Ectodermal cell (in vitro differentiated cells): ENCODE results near the gene PIGX.
A peak's percentile ranks its signal among the peaks of the same experiment; 100 is the strongest.
"Not testable (repeated sequence)": the region's sequence is repeated elsewhere in the genome, so short reads cannot be mapped to it uniquely, and the experiment has no call there.

Experiments
- H3K27ac ChIP-seq: 2 replicates; pipeline ENCODE4 v1.7.0; 2013; ENCODE audit warnings: mild to moderate bottlenecking, low read depth, low read length; ENCODE audit not compliant: insufficient read depth, poor library complexity, severe bottlenecking
- H3K27me3 ChIP-seq: 2 replicates; pipeline ENCODE4 v1.7.0; 2013; ENCODE audit warnings: mild to moderate bottlenecking, low read length; ENCODE audit not compliant: insufficient read depth, control insufficient read depth, poor library complexity, severe bottlenecking
- H3K36me3 ChIP-seq: one replicate; pipeline ENCODE4 v1.7.0; 2013; ENCODE audit warnings: low read length; ENCODE audit not compliant: control insufficient read depth, insufficient read depth
- H3K4me1 ChIP-seq: one replicate; pipeline ENCODE4 v1.7.0; 2013; ENCODE audit warnings: low read length; ENCODE audit not compliant: control insufficient read depth, insufficient read depth
- H3K4me3 ChIP-seq: 2 replicates; pipeline ENCODE4 v1.7.0; 2013; ENCODE audit warnings: low read depth, low read length, control low read depth; ENCODE audit not compliant: insufficient read depth
- H3K9me3 ChIP-seq: 2 replicates; pipeline ENCODE4 v1.7.0; 2013; ENCODE audit warnings: mild to moderate bottlenecking, low read length, moderate library complexity; ENCODE audit not compliant: control insufficient read depth
- WGBS, 2 experiments: methylation state at CpG; one replicate each; pipeline ENCODE4 v1.1.7; 2013; ENCODE audit warnings: missing lambda C conversion rate in 2 of 2; 5-methylcytosine and 5-hydroxymethylcytosine counted together

The PIGX gene

DNA sequence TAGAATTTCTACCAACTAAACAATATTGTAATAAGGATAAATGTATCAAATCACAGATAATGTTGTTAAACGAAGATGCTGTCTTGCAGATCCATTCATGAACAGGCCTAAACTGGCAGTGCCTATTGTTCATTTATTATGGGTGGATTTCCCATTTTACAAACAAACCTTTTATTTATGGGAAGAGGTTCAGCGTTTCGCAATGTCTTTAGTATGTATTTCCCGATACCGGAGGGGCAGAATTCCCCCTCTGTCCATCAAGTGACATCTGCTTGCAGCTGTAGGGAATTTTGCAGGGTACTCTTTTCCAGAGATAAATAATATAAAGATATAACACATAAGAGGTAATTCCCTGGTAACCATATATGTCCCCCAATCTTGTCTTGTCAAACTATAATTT lies 5.8 kb upstream of the PIGX start:
- H3K4me3 ChIP-seq = no peak overlapping the region
- H3K4me1 ChIP-seq = no peaks in the 10 kb centered on the region
- no peak overlapping the region for H3K27ac ChIP-seq
- no peaks in the 10 kb centered on the region for H3K9me3 ChIP-seq
- 97% methylated on average over 5 of the region's 5 CpGs for WGBS, 2 experiments
- H3K27me3 ChIP-seq = peaks cover 7% of the 10 kb centered on the region
- no peaks in the 10 kb centered on the region for H3K36me3 ChIP-seq

DNA sequence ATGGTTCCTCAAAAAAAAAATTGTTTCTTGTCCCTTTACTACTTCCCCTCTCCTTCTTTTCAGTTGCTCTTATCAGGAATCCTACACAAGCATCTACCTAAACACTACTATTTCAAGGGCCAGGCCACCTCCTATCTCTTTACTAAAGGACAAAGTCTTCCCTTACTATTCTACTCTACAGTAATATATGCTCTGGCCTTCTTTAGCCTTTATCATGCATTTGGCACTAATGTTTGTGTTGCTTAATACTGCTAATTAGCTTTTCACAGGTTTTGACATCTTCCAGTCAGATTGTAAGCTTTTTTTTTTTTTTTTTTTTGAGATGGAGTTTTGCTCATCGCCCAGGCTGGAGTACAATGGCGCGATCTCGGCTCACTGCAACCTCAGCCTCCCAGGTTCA lies 5.4 kb upstream of the PIGX start:
- Histone ChIP-seq H3K27me3 (peaks cover 11% of the 10 kb centered on the region), H3K36me3 (no peaks in the 10 kb centered on the region), H3K9me3 (no peaks in the 10 kb centered on the region), H3K4me3 (no peak overlapping the region), H3K4me1 (no peaks in the 10 kb centered on the region), H3K27ac (no peak overlapping the region)
- WGBS, 2 experiments = 91 to 98% methylated on average over 4 of the region's 4 CpGs

DNA sequence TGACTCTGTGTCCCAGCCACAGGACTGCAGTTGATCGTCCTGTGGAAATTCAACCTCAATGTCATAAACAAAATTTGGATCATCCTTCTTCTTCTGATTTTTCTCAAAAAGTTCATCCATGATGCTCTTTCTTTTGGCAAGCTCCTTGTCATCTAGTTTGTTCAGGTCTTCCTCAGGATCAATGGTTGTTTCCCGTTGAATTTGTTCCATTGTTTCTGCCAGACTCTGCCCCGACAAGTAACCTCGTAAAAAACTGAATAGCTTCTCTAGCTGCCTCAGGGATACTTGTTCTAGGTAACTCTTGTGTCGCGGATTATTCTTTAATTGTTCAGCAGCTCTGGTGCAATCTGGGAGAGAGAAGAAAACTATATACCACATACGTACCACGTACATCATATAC lies 4.6 kb upstream of the PIGX start:
- Histone ChIP-seq H3K4me1 (no peaks in the 10 kb centered on the region), H3K36me3 (no peaks in the 10 kb centered on the region)
- 90 to 94% methylated on average over 6 of the region's 8 CpGs for WGBS, 2 experiments

DNA sequence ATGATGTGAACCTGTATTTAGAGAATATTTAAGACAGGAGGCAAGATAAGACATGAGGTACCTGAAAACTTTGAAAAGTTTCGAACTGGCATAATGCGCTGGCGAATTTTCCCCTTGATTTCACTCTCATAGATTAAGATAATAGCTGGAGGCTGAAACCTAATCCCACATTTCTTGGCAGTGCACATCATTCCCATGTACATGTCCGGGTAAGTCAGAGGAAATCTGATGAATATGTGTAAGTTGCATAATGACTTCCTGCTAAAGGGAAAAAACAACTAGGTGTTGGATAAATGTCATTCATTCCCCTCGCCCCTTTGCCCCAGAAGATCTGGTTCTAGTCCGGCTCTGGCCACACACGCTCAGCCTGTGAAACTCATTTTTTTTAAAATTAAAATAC lies 3.7 kb upstream of the PIGX start:
- Histone ChIP-seq H3K4me3 (no peak overlapping the region), H3K27ac (no peak overlapping the region), H3K27me3 (peaks cover 12% of the 10 kb centered on the region), H3K4me1 (no peaks in the 10 kb centered on the region), H3K9me3 (no peaks in the 10 kb centered on the region), H3K36me3 (no peaks in the 10 kb centered on the region)
- 87 to 94% methylated on average over 7 of the region's 7 CpGs for WGBS, 2 experiments

More for the DNA sequence above, 4.6 kb upstream of the PIGX start:
- Histone ChIP-seq H3K9me3 (no peaks in the 10 kb centered on the region), H3K4me3 (no peak overlapping the region), H3K27ac (no peak overlapping the region), H3K27me3 (peaks cover 12% of the 10 kb centered on the region)

DNA sequence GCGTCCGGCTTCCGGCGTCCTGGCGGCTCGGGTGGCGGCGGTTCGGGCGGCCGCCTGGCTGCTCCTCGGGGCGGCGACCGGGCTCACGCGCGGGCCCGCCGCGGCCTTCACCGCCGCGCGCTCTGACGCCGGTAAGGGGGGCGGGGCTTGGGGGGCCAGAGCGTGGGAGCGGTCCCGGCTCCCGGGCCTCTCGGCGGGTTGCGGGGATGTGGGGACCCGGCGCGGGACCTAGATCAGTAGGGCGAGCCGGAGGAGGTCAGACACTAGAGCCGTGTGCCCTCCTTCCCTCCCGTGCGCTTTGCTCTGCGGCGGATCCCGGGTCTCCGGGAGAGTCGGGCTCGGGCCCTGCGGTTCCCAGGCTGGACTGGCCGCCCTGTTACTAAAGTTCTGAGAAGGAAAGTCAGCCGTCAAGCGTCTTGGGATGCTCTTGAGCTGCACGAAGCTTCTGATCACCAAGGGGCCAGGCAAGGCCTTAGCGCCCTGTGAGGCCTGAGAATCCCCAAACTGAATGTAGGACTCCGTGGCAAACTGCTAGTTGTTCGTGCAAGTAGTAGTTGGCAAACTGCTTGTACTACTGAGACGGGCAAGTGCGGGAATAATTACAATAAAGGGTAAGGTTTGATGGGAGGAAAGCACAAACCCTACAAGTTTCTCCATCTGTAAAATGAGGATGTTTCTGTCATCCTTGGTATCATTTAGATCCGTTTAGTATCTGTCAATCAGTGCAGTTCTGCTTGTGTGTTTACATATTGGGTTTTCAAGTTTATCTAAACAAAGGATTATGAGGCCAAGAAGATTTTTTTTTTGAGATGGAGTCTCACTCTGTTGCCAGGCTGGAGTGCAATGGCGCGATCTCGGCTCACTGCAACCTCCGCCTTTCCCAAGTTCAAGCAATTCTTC lies 587 bp downstream of the PIGX start:
- Histone ChIP-seq H3K4me3 (peak overlapping the region; percentile 91), H3K4me1 (no peaks in the 10 kb centered on the region), H3K27me3 (peaks cover 12% of the 10 kb centered on the region), H3K9me3 (no peaks in the 10 kb centered on the region), H3K36me3 (no peaks in the 10 kb centered on the region), H3K27ac (no peak overlapping the region)
- 9 to 10% methylated on average over 64 of the region's 64 CpGs for WGBS, 2 experiments

DNA sequence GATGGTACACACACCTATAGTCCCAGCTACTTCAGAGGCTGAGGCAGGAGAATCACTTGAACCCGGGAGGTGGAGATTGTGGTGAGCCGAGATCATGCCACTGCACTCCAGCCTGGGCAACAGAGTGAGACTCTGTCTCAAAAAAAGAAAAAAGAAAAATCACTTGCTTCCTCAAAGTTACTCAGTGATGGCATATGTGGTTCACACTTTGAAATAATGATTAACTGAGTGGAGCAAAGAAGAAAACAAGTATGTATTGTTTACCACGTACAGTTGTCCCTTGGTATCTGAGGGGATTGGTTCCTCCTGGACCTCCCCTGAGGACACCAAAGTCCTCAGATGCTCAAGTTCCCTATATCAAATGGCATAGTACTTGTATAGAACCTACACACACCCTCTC lies 5.0 kb downstream of the PIGX start:
- H3K4me1 ChIP-seq, H3K4me3 ChIP-seq, H3K9me3 ChIP-seq, H3K36me3 ChIP-seq, H3K27ac ChIP-seq, H3K27me3 ChIP-seq: not testable (repeated sequence)
- 96 to 98% methylated on average over 3 of the region's 3 CpGs for WGBS, 2 experiments

DNA sequence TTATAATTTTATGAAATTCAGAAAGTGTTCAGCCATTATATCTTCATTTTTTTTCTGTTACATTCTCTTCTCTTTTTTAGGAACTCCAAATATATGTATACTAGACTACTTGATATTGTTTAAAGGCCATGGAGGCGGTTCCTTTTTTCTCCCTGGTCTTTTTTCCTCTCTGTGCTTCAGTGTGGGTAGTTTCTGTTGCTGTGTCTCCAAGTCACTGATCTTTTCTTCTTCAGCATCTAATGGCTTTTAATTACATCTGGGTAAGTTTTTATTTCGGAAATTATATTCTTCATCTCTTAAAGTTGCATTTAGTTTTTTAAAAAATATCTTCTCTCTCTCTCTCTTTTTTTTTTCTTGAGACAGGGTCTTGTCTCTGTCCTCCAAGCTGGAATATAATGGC lies 8.9 kb downstream of the PIGX start:
- no peak overlapping the region for H3K4me3 ChIP-seq
- H3K36me3 ChIP-seq = peaks cover 5% of the 10 kb centered on the region
- no peaks in the 10 kb centered on the region for H3K9me3 ChIP-seq
- no peak overlapping the region for H3K27ac ChIP-seq
- no peaks in the 10 kb centered on the region for H3K4me1 ChIP-seq
- WGBS, 2 experiments = 77 to 80% methylated on average over 1 to 2 of the region's 2 CpGs
- no peaks in the 10 kb centered on the region for H3K27me3 ChIP-seq

DNA sequence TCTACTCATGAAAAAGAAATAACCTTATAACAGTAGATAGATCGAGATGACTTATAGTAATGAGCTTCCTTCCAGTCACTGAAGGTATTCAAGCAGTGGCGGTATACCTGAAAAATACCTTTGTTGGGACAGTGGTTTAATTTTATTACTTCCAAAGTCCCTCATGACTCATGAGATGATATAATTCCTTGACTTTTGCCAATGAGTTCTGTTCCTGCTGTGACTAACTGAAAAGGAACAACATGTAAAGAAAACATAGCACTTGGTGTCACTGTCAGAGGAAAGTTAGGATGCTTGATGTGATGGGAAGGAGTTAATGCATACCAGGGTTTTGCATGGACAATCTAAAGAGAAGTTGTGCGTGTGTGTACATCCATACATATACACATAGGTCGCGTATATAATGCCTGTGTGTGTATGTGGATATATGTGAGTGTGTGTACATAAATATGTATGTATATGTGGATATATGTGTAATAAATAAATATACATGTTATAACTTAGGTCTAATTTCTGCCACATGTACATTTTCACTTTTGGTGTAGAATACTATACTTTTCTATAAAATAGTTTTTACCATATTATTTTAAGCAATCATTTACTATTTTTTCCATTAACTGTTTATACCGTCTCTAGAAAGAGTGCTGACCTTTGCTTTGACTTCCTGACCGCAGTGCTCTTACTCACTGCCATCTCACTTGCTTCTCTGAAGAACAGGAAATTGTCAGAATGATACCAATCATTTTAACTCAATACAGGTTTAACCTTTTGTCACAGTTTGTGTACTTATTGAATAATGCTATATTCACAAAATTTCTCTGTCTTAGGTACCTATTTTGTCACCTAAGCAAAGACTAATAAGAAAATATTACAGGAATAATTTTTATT lies 14.9 kb downstream of the PIGX start:
- H3K27ac ChIP-seq = no peak overlapping the region
- no peaks in the 10 kb centered on the region for H3K4me1 ChIP-seq
- H3K36me3 ChIP-seq = no peaks in the 10 kb centered on the region
- no peaks in the 10 kb centered on the region for H3K9me3 ChIP-seq
- 92 to 100% methylated on average over 4 to 5 of the region's 7 CpGs for WGBS, 2 experiments
- no peaks in the 10 kb centered on the region for H3K27me3 ChIP-seq
- no peak overlapping the region for H3K4me3 ChIP-seq

DNA sequence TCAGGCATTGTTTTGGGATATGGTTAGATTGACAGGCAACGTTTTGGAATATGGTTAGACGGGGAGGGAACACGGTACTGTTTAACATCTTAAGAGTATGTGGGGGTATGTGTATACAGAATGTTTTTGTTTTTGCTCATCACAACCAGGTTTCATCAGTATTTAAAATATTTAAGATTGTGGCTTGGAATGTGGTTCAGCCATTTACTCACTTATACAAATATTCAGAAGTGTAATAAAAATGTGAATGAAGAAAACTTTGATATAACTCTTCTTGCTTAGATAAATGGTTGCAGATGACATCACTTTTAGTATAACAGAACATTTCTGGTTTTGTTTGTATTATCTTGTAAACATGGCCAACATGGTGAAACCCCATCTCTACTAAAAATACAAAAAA lies 23.6 kb downstream of the PIGX start:
- WGBS, 2 experiments = 87 to 96% methylated on average over 3 of the region's 3 CpGs
- Histone ChIP-seq H3K4me1 (no peaks in the 10 kb centered on the region), H3K27me3 (no peaks in the 10 kb centered on the region), H3K4me3 (no peak overlapping the region), H3K36me3 (no peaks in the 10 kb centered on the region), H3K9me3 (no peaks in the 10 kb centered on the region), H3K27ac (no peak overlapping the region)

DNA sequence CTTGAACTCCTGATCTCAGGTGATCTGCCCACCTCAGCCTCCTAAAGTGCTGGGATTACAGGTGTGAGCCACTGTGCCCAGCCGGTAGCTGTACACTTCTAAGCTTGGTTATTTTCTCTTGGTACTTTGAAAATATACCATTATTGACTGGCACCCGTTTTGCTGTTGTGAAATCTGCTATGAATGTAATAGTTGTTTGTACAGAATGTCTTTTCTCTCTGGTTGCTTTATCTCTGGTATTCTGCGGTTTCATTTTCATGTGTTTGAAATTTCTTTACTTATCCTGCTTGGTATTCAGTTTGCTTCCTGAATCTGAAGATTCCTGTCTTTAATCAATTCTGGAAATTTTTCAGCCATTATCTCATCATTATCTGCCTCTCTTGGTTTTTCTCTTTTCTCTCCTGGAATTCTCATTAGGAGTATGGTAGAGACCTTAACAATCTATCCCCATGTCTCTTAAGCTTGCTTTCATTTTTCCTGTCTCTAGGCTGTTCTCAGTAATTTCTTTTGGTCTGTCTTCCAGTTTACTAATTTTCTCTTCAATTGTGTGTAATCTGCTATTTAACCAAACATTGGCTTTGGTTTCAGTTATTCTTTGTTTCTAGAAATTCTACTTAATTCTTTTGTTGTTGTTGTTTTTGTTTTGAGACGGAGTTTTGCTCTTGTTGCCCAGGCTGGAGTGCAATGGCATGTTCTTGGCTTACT lies 24.6 kb downstream of the PIGX start:
- Histone ChIP-seq H3K9me3 (no peaks in the 10 kb centered on the region), H3K4me3 (no peak overlapping the region), H3K27me3 (no peaks in the 10 kb centered on the region), H3K27ac (no peak overlapping the region), H3K36me3 (no peaks in the 10 kb centered on the region), H3K4me1 (no peaks in the 10 kb centered on the region)
- 91 to 92% methylated on average over 4 of the region's 4 CpGs for WGBS, 2 experiments
